GM18951 (cell line): Measurements from ENCODE around the gene LGR6.
"Not testable (repeated sequence)": the region's sequence is repeated elsewhere in the genome, so short reads cannot be mapped to it uniquely, and the experiment has no call there.

Experiments used
- POLR2A ChIP-seq: IDR thresholded peaks from 4 replicates; pipeline ENCODE4 v1.6.1; 2011; ENCODE audit warnings: mild to moderate bottlenecking; ENCODE audit not compliant: insufficient read length, insufficient read depth; ENCODE audit errors: extremely low read depth
- in situ Hi-C: fragments of 300-500 bp; cut with MboI; formaldehyde crosslinking; loops from one replicate; pipeline ENCODE4 v1.12.0; 2022; ENCODE audit warnings: low sequenced_read_pairs, mixed read lengths, inconsistent platforms; ENCODE audit not compliant: unreplicated experiment

LGR6 gene

GRCh38 chr1:202173993-202174392, 19.6 kb upstream of the LGR6 start:
- no peak for TF ChIP-seq POLR2A
- in situ Hi-C loops, result no loop called here

- in situ Hi-C loops, result no loop called here
- no peak for TF ChIP-seq POLR2A
These were observed 16.4 kb upstream of the LGR6 start for GRCh38 chr1:202176949-202177927.

- in situ Hi-C loops, result no loop called here
These were observed 13.5 kb upstream of the LGR6 start for GRCh38 chr1:202179828-202180750.

GRCh38 chr1:202180751-202181139, 12.9 kb upstream of the LGR6 start:
- in situ Hi-C loops, result not testable (repeated sequence)

More at GRCh38 chr1:202179828-202180750, 13.5 kb upstream of the LGR6 start:
- TF ChIP-seq POLR2A, result no peak

DNA sequence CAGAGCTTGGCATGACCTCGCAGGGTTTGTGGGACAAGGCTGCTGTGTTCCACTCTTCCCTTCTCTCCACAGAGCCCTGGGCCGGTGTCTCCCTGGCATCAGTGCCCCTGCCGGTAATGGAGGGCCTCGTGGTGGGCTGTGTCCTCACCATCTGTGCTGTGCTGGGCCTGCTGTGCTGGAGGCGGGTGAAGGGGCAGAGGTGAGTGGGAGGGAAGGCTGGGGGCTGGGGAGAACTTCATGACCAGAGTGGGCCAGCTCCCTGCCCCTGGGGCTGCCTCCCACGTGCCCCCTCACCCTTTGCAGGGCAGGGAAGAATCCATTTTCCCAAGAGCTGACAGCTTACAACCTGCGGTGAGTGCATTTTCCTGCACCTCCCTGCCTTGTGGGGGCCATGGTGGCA, 12.0 kb upstream of the LGR6 start:
- no peak for TF ChIP-seq POLR2A
- in situ Hi-C loops, result no loop called here

DNA sequence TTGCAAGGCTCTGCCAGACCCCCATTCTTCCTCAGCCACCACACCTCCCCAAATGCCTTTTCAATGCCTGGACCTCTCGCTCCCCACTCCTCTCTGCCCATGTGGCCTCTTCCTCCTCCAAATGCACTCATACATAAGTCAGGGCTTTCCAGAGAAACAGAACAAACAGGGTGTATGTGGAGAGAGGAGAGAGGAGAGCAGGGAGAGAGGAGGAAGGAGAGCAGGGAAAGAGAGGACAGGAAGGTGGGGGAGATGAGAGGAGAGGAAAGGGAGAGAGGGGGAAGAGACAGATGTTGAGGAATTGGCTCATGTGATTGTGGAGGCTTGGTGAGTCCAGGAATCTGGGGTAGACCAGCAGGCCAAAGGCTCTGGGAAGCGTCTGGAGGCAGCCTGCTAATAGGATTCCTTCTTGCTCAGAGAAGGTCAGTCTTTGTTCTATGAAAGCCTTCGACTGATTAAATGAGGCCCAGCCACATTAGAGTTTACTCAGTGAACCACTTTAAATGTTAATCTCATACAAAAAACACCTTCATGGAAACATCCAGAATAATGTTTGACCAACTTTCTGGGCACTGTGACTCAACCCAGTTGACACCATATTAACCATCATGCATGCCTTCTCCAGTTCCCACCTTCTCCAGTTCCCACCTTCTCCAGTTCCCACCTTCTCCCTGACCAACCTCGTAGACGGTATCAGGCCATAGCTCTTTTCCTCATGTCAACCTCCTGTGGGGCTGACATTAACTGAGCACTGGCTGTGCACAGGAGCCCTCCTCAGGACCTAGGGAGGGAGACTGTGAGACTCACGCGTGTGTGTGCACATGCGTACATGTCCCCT, 11.3 kb upstream of the LGR6 start:
- in situ Hi-C loops, result no loop called here
- no peak for TF ChIP-seq POLR2A

DNA sequence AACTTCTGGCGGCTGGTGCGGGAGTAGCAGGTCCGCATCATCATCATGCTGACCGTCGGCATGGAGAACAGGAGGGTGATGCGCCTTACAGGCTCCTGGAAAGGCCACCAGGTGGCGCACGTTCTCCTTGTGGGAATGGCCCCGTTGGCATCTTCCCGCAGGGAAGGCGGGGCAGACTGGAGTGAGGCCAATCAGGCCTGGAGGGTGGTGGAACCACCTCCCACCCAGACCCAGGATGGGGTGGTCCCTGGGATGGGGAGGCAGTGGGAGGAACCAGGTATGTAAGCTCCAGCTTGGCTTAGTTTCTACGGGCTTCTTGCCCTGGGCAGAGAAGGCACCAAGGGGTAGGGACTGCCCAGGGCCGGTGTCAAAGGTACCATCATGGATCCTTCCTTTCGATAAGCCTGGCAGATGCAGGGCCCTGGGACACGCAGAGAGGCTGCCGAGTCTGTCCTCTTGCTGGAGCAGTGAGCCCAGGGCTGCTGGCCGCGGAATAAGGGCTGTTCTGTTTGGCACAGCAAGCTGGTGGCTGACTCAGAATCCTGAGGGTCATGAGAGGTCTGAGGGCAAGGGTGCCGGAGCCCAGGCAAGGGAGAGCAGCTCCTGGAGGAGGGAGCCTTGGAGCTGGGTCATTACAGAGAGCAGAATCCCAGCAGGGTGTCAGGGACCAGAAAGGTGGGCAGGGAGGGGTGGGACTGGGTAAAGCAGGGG, 8.7 kb upstream of the LGR6 start:
- TF ChIP-seq POLR2A, result no peak
- in situ Hi-C loops, result no loop called here

- TF ChIP-seq POLR2A, result no peak
- in situ Hi-C loops, result no loop called here
These were observed 7.3 kb upstream of the LGR6 start for GRCh38 chr1:202186327-202186726.

DNA sequence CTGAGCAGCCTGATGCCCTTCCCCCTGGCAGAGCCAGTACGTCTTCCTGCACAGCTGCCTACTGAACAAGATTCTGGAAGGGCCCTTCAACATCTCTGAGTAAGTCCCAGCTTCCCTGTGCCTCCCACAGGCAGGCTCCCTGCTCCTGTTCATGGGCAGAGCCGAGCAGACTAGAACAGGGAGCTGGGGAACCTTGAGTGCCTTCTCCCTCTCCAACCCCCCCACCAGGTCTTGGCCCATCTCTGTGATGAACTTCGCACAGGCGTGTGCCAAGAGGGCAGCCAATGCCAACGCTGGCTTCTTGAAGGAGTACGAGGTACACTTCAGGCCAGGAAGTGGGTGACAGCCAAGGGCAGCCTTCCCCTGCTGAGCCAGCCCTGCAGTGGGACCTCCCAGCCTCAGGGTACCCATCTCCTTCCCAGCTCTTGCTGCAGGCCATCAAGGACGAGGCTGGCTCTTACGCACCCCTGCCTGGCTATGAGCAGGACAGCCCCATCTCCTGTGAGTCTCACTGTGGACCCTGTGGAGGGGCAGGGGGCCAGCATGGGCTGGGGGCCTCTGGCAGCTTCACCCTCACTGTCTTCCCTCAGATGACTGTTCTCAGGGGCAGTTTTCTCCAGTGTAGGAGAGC, 6.4 kb upstream of the LGR6 start:
- no peak for TF ChIP-seq POLR2A
- in situ Hi-C loops, result no loop called here

DNA sequence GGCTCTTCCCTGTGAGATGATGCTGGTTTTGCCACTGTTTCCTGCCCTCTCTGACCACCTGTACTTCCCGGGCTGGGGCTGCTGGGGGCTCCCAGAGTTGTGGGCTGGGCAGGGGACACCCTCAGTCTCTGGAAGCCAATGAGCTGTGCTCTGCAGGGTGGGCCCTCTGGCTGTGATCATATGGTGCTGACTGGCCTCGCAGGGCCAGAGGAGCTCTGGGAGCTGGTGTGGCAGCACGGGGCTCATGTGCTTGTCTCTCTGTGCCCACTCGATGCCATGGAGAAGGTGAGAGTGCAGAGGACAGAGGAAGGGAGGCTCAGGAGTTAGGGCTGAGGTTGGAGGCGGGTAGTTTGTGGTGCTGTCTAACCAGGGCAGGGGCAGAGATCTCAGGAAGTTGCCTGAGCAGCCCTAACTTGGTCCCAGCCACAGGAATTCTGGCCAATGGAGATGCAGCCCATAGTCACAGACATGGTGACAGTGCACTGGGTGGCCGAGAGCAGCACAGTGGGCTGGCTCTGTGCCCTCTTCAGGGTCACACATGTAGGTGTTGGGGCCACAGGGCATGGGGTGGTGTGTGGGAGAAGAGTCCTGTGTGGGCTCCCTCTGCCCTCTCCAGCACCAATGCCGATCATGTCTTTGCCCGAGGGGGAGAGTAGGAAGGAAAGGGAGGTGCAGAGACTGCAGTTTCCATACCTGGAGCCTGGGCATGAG, 5.7 kb upstream of the LGR6 start:
- in situ Hi-C loops, result no loop called here

More for the DNA sequence above, 5.7 kb upstream of the LGR6 start:
- no peak for TF ChIP-seq POLR2A
